ENCODE data around the gene XYLT1. TPM values are rescaled to one million over a fixed set of nuclear protein-coding genes. Genes with fewer than 3 reads are reported as not detected.

Gene XYLT1
- total RNA-seq, 1 donor from 2014 or later = 12.3 TPM

GRCh38 chr16:17083628-17084027 lies 387.1 kb downstream of the XYLT1 start:
- Mint-ChIP-seq H3K9me3 (ENCODE audit: low read depth) (peaks cover 3% of the 10 kb centered on the region), H3K27me3 (no peaks in the 10 kb centered on the region), H3K4me3 (ENCODE audit: low read depth) (no peak overlapping the region), H3K4me1 (ENCODE audit: low read depth) (peaks cover 10% of the 10 kb centered on the region), H3K36me3 (ENCODE audit: insufficient read depth) (no peaks in the 10 kb centered on the region), H3K27ac (peak overlapping the region; percentile 57)
- no peak for DNase-seq (ENCODE audit: low spot score, unreplicated experiment)
- no peak for TF ChIP-seq CTCF (IDR thresholded peaks at IDR 0.05; ENCODE audit: unreplicated experiment)

GRCh38 chr16:17082095-17082882 lies 388.5 kb downstream of the XYLT1 start:
- Mint-ChIP-seq H3K27ac (no peak overlapping the region), H3K4me1 (ENCODE audit: low read depth) (peaks cover 10% of the 10 kb centered on the region), H3K9me3 (ENCODE audit: low read depth) (peaks cover 3% of the 10 kb centered on the region), H3K36me3 (ENCODE audit: insufficient read depth) (no peaks in the 10 kb centered on the region), H3K4me3 (ENCODE audit: low read depth) (no peak overlapping the region), H3K27me3 (no peaks in the 10 kb centered on the region)
- DNase-seq (ENCODE audit: low spot score, unreplicated experiment) = no peak
- no peak for TF ChIP-seq CTCF (IDR thresholded peaks at IDR 0.05; ENCODE audit: unreplicated experiment)

- Mint-ChIP-seq H3K27me3 (no peaks in the 10 kb centered on the region), H3K4me3 (ENCODE audit: low read depth) (no peak overlapping the region), H3K4me1 (ENCODE audit: low read depth) (peaks cover 10% of the 10 kb centered on the region), H3K27ac (no peak overlapping the region), H3K36me3 (ENCODE audit: insufficient read depth) (no peaks in the 10 kb centered on the region), H3K9me3 (ENCODE audit: low read depth) (peaks cover 3% of the 10 kb centered on the region)
- DNase-seq (ENCODE audit: low spot score, unreplicated experiment) = no peak
- TF ChIP-seq CTCF (IDR thresholded peaks at IDR 0.05; ENCODE audit: unreplicated experiment) = no peak
Observed at GRCh38 chr16:17080105-17080504, 390.7 kb downstream of the XYLT1 start.

GRCh38 chr16:17078931-17079631 lies 391.7 kb downstream of the XYLT1 start:
- Mint-ChIP-seq H3K27me3 (no peaks in the 10 kb centered on the region), H3K36me3 (ENCODE audit: insufficient read depth) (no peaks in the 10 kb centered on the region), H3K4me1 (ENCODE audit: low read depth) (peaks cover 10% of the 10 kb centered on the region), H3K9me3 (ENCODE audit: low read depth) (peaks cover 3% of the 10 kb centered on the region), H3K27ac (no peak overlapping the region), H3K4me3 (ENCODE audit: low read depth) (no peak overlapping the region)
- no peak for TF ChIP-seq CTCF (IDR thresholded peaks at IDR 0.05; ENCODE audit: unreplicated experiment)
- no peak for DNase-seq (ENCODE audit: low spot score, unreplicated experiment)

GRCh38 chr16:17076818-17077498 lies 393.8 kb downstream of the XYLT1 start:
- Mint-ChIP-seq H3K27ac (no peak overlapping the region), H3K4me3 (ENCODE audit: low read depth) (no peak overlapping the region), H3K27me3 (no peaks in the 10 kb centered on the region), H3K36me3 (ENCODE audit: insufficient read depth) (no peaks in the 10 kb centered on the region), H3K4me1 (ENCODE audit: low read depth) (no peaks in the 10 kb centered on the region), H3K9me3 (ENCODE audit: low read depth) (peaks cover 3% of the 10 kb centered on the region)
- no peak for DNase-seq (ENCODE audit: low spot score, unreplicated experiment)
- TF ChIP-seq CTCF (IDR thresholded peaks at IDR 0.05; ENCODE audit: unreplicated experiment) = no peak
